ENCODE data around the gene CYSRT1. TPM values are rescaled to one million over a fixed set of nuclear protein-coding genes. Genes with fewer than 3 reads are reported as not detected.
A peak's percentile ranks its signal among the peaks of the same experiment; 100 is the strongest.

CYSRT1 gene
- total RNA-seq, 6 experiments from 2014 or later, result 0.20 to 1.2 (median 0.31) TPM; not detected in 1

DNA sequence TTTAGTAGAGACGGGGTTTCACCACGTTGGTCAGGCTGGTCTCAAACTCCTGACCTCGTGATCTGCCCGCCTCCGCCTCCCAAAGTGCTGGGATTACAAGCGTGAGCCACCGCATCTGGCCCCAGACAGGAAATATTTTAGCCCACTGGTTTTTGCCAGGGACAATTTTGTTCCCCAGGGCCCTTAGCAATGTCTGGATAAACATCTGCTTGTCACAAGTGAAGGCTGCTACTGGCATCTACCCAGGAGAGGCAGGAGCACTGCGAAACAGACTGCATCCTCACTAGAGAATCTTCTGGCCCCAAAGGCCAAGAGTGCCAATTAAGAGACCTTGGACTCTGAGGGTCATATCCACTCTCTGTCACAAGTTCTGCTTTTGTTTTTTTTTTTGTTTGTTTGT is 22.0 kb upstream of the CYSRT1 start:
- H3K4me1 ChIP-seq, result peaks cover 0 to 59% (median 22%) of the 10 kb centered on the region in 4 donors
- no peaks in the 10 kb centered on the region for H3K27me3 ChIP-seq
- ATAC-seq, result no peak
- no peaks in the 10 kb centered on the region for H3K9me3 ChIP-seq
- no peak for DNase-seq
- H3K27ac ChIP-seq, result peak overlapping the region in 1 of 3 donors; percentile 84
- 7% methylated on average over 5 of the region's 8 CpGs for WGBS (ENCODE audit: insufficient coverage, low coverage, low lambda C conversion rate, missing lambda C conversion rate)
- no peak for TF ChIP-seq POLR2A (IDR thresholded peaks at IDR 0.05)
- TF ChIP-seq, protein P1, sequence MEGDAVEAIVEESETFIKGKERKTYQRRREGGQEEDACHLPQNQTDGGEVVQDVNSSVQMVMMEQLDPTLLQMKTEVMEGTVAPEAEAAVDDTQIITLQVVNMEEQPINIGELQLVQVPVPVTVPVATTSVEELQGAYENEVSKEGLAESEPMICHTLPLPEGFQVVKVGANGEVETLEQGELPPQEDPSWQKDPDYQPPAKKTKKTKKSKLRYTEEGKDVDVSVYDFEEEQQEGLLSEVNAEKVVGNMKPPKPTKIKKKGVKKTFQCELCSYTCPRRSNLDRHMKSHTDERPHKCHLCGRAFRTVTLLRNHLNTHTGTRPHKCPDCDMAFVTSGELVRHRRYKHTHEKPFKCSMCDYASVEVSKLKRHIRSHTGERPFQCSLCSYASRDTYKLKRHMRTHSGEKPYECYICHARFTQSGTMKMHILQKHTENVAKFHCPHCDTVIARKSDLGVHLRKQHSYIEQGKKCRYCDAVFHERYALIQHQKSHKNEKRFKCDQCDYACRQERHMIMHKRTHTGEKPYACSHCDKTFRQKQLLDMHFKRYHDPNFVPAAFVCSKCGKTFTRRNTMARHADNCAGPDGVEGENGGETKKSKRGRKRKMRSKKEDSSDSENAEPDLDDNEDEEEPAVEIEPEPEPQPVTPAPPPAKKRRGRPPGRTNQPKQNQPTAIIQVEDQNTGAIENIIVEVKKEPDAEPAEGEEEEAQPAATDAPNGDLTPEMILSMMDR (IDR thresholded peaks at IDR 0.05), result no peak
- no peak overlapping the region for H3K4me3 ChIP-seq
- intact Hi-C loops (cut with DNase I), result no loop called here
- no peaks in the 10 kb centered on the region for H3K36me3 ChIP-seq

- DNase-seq (no peak), ATAC-seq (no peak)
- intact Hi-C loops (cut with DNase I), result no loop called here
- no peaks in the 10 kb centered on the region for H3K27me3 ChIP-seq
- no peak for TF ChIP-seq POLR2A (IDR thresholded peaks at IDR 0.05)
- TF ChIP-seq, protein P1 (IDR thresholded peaks at IDR 0.05), result no peak
- H3K4me3 ChIP-seq, result peak overlapping the region; percentile 97 to 100 (median 99)
- no peaks in the 10 kb centered on the region for H3K36me3 ChIP-seq
- no peaks in the 10 kb centered on the region for H3K9me3 ChIP-seq
- peak overlapping the region in 2 of 3 donors; percentile 54 to 80 for H3K27ac ChIP-seq
- peaks cover 0 to 49% (median 22%) of the 10 kb centered on the region in 4 donors for H3K4me1 ChIP-seq
- 14% methylated on average over 19 of the region's 21 CpGs for WGBS (ENCODE audit: insufficient coverage, low coverage, low lambda C conversion rate, missing lambda C conversion rate)
These were observed 20.2 kb upstream of the CYSRT1 start for GRCh38 chr9:137204731-137205125.

- peaks cover 0 to 49% (median 22%) of the 10 kb centered on the region in 4 donors for H3K4me1 ChIP-seq
- TF ChIP-seq POLR2A (IDR thresholded peaks at IDR 0.05), result peak; percentile 79
- TF ChIP-seq, protein P1 (IDR thresholded peaks at IDR 0.05), result no peak
- peak; percentile 39 to 57 (median 45) for ATAC-seq
- 0% methylated on average over 12 of the region's 98 CpGs for WGBS (ENCODE audit: insufficient coverage, low coverage, low lambda C conversion rate, missing lambda C conversion rate)
- intact Hi-C loops (cut with DNase I), result no loop called here
- peak; percentile 95 to 96 (median 96) for DNase-seq
- H3K4me3 ChIP-seq, result peak within 1 kb of the TSS; percentile 97 to 100 (median 99)
- no peaks in the 10 kb centered on the region for H3K36me3 ChIP-seq
- H3K27me3 ChIP-seq, result no peaks in the 10 kb centered on the region
- peak within 1 kb of the TSS; percentile 54 to 80 (median 66) for H3K27ac ChIP-seq
- no peaks in the 10 kb centered on the region for H3K9me3 ChIP-seq
These were observed 19.6 kb upstream of the CYSRT1 start, which contains the start of the genes NDOR1 and TMEM203 for GRCh38 chr9:137205126-137206069. NDOR1 (plus strand) TSS chr9:137205700; CDS start chr9:137205778, 78 bp downstream. TMEM203 (minus strand) TSS chr9:137205648; CDS start chr9:137205414, 234 bp downstream.

DNA sequence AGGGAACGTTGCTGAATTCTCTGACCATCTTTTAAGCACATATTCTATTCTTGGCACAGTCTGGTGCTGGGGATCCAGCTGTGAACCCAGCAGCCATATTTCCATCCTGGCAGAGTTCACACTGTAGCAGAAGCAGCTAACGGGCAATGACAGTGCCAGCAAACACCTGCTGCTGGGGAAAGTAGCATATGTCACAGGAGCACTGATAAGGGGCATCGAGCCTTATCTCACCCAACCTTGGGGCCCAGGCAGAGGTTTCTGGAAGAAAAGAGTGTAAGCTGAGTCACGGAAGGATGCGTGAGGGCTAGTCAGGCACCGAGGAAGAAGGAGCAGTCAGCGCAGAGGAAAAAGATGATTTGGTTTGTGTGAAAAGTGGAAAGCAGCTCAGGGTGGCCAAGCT is 18.4 kb upstream of the CYSRT1 start:
- no peaks in the 10 kb centered on the region for H3K27me3 ChIP-seq
- no peak overlapping the region for H3K27ac ChIP-seq
- intact Hi-C loops (cut with DNase I), result no loop called here
- DNase-seq (no peak), ATAC-seq (no peak)
- no peaks in the 10 kb centered on the region for H3K36me3 ChIP-seq
- H3K9me3 ChIP-seq, result no peaks in the 10 kb centered on the region
- no peak for TF ChIP-seq POLR2A (IDR thresholded peaks at IDR 0.05)
- TF ChIP-seq, protein P1 (IDR thresholded peaks at IDR 0.05), result no peak
- peak overlapping the region in 1 of 3 donors; percentile 99 for H3K4me3 ChIP-seq
- 57% methylated on average over 4 of the region's 7 CpGs for WGBS (ENCODE audit: insufficient coverage, low coverage, low lambda C conversion rate, missing lambda C conversion rate)
- peaks cover 0 to 43% (median 20%) of the 10 kb centered on the region in 4 donors for H3K4me1 ChIP-seq
